HK-2 (cell line): ENCODE data around the gene CXorf38.
A peak's percentile ranks its signal among the peaks of the same experiment; 100 is the strongest.
"Not testable (repeated sequence)": the region's sequence is repeated elsewhere in the genome, so short reads cannot be mapped to it uniquely, and the experiment has no call there.

Experiments
- DNase-seq: peaks from one replicate; pipeline ENCODE4 v3.0.0-alpha.2; 2018; ENCODE audit not compliant: unreplicated experiment

Gene CXorf38

GRCh38 chrX:40625294-40625693, 22.1 kb downstream of the CXorf38 start:
- DNase-seq: no peak

GRCh38 chrX:40623665-40624064, 23.7 kb downstream of the CXorf38 start:
- no peak for DNase-seq

- DNase-seq: no peak
Measured at GRCh38 chrX:40623139-40623536, 24.2 kb downstream of the CXorf38 start, which contains the start of gene MPC1L. Gene MPC1L, plus strand, starts transcription at chrX:40623428. Its CDS starts 138 bp downstream, at chrX:40623566.

- no peak for DNase-seq
Measured at GRCh38 chrX:40622479-40623138, 24.8 kb downstream of the CXorf38 start.

DNA sequence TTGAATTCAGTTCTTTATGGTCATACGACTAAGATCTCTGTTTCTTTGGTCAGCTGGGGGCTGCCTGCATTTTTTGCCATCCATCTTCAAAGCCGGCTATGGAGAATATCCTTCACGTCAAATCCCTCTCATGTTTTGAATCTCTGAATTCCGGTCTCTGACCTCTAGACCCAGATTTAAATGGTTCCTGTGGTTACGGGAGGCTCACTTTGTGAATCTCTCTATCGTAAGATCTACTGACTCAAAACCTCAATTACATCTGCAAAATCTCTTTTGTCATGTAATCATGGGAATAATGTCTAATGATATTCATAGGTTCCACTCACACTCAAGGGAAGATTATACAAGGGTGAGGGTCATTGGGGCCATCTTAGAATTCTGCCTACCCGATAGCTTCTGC, 29.8 kb downstream of the CXorf38 start:
- no peak for DNase-seq

- no peak for DNase-seq
Measured at GRCh38 chrX:40615976-40616375, 31.4 kb downstream of the CXorf38 start.

- no peak for DNase-seq
Measured at GRCh38 chrX:40612511-40612910, 34.9 kb downstream of the CXorf38 start.

- DNase-seq: no peak
Measured at GRCh38 chrX:40607381-40607780, 40.0 kb downstream of the CXorf38 start.

DNA sequence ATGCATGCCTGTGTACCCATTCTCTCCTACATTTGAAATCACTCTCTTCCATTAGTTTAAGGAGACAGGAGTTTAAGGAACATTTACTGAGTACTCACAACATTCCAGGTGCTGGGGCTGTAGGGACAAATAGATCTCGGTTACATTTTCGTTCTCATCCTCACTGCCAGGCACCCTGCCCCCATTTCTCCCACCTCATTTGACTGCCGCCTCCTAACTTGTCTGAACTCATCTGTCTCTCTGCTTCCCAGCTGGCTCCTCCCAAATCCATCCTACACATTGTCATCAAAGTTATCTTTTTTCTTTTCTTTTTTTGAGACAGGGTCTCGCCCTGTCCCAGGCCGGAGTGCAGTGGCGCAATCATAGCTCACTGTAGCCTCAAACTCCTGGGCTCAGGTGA, 43.9 kb downstream of the CXorf38 start:
- DNase-seq: no peak

- DNase-seq: not testable (repeated sequence)
Measured at GRCh38 chrX:40589616-40590321, 57.6 kb downstream of the CXorf38 start.

GRCh38 chrX:40587623-40588022, 59.7 kb downstream of the CXorf38 start:
- not testable (repeated sequence) for DNase-seq

DNA sequence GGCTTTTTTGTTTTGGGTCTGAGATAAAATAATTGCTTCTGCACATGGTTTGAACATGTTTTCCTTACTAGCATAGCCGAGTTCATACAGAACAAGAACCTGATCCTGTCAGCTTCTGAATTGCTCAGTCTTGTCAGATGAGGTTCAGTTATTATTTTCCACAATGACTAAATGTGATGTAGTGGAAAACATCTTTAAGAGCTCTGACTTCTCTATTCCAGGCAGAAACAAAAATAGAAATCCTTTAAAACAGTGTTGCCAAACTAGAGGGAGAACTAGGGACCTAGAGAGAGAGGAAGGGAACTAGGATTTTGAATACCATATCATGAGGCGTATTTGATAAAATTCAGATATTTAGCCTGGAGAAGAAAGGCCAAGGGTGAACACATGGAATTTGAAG, 64.5 kb downstream of the CXorf38 start:
- no peak for DNase-seq

DNA sequence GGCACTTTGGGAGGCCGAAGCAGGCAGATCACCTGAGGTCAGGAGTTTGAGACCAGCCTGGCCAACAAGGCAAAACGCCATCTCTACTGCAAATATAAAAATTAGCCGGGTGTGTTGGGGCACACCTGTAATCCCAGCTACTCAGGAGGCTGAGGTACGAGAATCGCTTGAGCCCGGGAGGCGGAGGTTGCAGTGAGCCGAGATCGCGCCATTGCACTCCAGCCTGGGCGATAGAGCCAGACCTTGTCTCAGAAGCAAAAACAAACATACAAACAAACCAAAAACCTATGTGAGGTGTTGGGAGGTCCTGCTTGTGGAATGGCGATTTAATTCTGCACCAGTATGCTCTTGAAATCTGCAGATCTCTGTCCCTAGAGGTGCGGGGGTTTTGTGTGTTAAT, 65.2 kb downstream of the CXorf38 start:
- not testable (repeated sequence) for DNase-seq

- DNase-seq: no peak
Measured at GRCh38 chrX:40581336-40581920, 65.9 kb downstream of the CXorf38 start.

- peak; percentile 92 for DNase-seq
Measured at GRCh38 chrX:40580537-40581335, 66.6 kb downstream of the CXorf38 start, which contains the start of gene ATP6AP2. Gene ATP6AP2, plus strand, starts transcription at chrX:40580970. Its CDS starts 96 bp downstream, at chrX:40581066.

- DNase-seq: no peak
Measured at GRCh38 chrX:40579900-40580536, 67.3 kb downstream of the CXorf38 start.

GRCh38 chrX:40579141-40579540, 68.2 kb downstream of the CXorf38 start:
- no peak for DNase-seq

- DNase-seq: no peak
Measured at GRCh38 chrX:40578039-40578695, 69.2 kb downstream of the CXorf38 start.
